Inflammatory macrophage (primary cell): ENCODE measurements around the gene UNC93A.
A peak's percentile ranks its signal among the peaks of the same experiment; 100 is the strongest.
"Not testable (repeated sequence)": the region's sequence is repeated elsewhere in the genome, so short reads cannot be mapped to it uniquely, and the experiment has no call there.

Experiments used
- DNase-seq, 2 donors: peaks; one replicate each; pipeline ENCODE4 v3.0.0-alpha.2; 2020 to 2022

Gene UNC93A

DNA sequence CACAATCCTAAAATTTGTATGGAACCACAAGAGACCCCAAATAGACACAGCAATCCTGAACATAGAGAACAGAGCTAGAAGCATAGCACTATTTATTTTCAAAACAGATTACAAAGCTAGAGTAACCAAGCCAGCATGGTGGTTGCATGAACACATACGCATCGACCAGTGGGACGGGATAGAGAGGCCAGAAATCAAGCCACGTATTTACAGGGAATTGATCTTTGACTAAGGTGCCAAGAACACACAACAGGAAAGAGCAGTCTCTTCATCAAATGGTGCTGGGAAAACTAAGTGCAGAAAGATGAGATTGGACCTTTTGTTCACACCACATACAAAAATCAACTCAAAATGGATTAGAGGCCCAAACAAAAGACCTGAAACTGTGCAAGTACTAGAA is 54.8 kb downstream of the UNC93A start:
- no peak for DNase-seq

DNA sequence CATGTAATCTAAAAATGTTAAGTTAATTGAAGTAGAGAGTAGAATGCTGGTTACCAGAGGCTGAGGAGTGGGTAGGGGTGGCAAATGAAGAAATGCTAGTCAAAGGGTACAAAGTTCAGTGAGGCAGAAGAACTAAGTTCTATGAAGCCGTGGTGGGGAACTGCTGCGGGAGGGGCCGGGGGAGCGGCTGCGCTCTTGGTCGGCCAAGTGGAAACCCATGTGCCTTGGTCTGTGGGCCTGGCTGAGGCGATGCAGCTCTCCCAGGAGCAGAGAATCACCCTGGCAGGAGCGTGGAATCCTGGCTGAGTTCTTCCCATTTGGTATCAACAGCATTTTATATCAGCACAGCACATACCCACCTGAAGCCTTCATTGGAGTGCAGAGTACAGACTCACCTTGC is 56.1 kb downstream of the UNC93A start:
- DNase-seq: no peak

DNA sequence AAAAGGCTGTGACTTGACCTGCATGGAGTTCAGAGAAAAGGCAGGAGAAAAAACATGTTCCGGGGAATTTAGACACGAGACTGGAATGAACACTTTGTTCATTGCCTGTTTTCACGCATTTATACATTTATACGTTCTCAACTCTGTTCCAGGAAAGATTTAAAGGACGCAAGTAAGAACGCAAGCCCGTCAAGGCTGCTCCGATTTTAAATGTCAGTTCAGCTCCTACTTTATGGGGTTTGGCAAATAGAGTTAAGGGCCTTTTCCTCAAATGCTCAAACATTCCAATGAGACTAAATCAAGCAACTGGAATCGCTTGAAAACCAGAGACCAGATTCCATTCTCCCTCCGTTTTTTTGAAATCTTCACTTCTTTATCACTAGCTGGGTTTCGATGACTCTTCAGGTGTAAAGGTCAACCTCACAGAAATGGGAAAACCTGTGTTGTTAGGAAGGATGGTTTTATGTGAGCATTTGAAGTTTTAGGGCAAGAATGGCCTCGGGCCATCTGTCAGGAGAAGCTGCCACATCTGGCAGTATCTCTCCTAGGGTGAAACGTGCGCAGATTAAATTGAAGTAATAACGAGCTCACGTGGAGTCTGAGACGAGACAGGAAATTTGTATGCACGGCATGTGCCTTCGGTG is 58.6 kb downstream of the UNC93A start:
- DNase-seq: no peak

DNA sequence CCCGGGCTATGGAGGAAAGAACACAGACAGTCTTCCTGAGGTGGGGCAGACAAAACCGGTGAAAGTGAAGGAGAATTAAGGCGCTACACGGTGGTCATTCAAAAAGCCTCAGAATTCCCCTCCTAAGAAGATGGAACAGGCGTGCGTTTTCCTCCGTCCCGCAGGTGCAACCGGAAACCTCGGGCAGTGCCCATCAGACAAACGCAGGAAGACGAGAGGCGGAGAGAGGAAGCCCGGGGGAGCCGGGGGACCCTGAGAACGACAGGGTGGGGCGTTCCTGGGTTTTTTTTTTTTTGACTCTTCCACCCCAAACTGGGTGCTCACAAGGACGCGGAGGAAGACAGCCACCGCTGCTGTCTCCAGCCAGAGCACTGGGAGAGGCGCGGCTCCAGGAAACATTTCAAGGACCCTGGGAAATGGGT is 59.2 kb downstream of the UNC93A start:
- no peak for DNase-seq

DNA sequence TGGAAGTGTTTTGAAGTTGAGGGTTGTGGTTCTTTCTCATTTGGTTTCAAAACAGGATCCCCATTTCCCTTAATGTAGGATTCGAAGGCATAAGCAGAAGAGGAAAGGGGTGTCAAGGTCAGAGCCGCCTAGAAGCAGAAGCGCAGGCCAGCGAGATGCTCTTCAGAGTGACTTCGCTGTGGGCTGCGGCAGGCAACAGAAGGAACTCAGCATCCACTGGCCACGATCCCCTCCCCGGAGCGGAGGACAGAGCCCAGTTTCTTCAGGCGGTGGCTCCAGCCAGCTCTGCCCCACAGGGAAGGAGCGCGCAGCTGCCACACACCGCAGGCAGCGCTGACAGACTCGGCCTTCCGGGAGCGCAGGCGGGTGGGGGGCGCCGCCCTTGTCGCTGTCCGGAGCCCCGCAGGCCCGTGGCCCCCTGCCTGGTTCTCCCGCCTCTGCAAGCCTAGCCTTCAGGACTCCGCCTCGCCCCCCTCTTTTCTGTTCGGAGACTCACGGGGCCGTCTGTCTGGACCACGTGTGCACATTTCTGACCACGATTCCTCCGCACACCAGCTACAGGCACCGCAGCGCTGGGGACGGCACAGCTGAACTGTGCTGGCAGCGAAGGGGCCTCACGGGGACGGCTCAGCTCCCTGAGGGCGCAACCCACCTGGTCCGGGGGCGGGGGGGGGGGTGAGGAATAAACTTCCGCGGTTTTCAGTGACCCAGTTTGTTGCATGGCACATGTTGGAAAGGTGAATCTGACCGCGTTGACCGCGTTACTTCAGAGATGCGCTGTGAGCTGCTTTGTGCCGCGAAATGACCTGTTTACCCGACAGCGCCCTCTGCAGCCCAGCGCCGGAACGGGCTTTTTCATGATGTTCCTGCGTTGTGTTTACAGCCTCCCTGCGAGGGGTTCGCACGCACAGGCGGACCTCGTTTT is 59.9 kb downstream of the UNC93A start:
- DNase-seq: peak; percentile 13 to 40

DNA sequence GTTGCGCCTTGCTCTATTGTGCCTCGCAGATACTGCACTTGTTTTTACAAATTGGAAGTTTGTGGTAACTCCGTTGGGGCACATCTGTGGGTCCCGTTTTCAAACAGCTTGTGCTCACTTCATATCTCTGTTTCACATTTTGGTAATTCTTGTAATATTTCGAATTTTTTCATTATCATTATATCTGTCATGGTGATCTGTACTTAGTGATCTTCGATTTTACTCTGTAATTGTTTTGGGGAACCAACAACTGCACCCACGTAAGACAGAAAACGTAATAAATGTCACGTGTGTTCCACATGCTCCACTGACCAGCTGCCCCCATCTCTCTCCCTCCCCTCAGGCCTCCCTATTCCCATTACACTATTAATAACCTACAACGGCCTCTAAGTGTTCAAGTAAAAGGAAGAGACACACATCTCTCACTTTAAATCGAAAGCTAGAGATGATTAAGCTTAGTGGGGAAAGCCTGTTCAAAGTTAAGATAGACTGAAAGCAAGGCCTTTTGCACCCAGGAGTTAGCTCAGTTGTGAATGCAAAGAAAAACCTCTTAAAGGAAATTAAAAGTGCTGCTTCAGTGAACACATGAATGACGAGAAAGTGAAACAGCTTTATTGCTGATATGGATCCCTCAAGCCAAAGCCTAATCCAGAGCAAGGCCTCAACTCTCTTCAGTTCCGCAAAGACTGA is 60.7 kb downstream of the UNC93A start:
- no peak for DNase-seq

DNA sequence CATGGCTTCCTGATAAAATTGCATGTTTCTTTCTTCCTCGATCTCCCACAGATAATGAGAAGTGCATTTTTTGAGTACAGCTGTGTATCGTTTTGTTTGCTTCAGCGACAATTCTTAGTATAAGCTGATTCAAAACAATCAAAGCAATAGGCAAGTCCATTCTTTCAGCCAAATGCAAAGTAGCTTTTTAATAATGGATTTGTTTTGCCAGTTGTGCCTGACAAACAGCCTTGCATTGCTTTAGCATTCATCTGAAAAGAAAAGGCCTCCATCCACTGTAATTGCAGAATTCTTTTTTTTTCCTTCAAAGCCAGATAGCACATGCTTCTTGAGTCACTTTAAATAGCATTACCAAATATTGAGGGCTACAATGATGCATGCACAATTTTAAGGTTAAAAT is 65.8 kb downstream of the UNC93A start:
- no peak for DNase-seq

DNA sequence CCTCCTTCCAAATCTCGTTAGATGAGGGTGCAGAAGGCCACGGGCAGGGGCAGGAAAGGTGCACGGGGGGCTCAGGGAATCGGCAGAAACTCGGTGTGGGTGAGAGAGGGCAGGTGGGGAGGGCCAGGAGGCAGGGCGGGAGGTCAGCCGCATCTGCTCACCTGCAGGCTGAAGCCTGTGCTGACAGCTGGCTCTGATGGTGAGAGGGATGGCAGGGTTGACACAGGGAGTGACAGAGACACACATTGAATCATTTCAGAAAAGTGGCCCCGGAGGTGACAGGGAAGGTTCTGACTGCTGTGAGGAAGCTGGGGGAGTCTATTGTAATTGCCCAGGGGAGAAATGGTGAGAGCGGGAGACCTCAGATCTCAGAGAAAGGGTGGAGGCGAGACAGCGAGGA is 67.3 kb downstream of the UNC93A start:
- DNase-seq: not testable (repeated sequence)

DNA sequence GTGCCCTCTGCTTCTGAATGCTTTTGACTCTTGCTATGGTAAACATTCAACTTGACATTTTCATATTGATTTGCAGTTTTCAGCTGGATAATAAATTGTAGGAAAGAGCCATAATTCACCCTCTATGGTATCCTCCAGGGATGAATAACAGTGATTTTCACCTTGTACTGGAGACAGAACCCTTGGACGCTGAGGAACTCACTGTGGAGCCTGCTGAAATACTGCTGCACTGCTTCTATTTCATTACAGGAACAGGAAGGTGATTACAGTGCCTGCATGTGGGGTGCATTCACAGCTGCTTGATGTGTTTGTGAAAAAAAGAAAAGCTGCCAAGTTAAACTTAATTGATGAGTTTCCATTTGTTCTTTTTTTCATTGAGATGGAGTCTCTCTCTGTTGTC is 70.1 kb downstream of the UNC93A start:
- not testable (repeated sequence) for DNase-seq
